IMR-90 (cell line): ENCODE data around the gene AMOTL2. TPM values are rescaled to one million over a fixed set of nuclear protein-coding genes. Genes with fewer than 3 reads are reported as not detected.

ENCODE experiments used
- ATAC-seq: fragments of 200-7000 bp; cut with Tn5 transposase; 2 replicates; pipeline ENCODE4 v1.9.1; 2020; ENCODE audit warnings: low read depth, mild to moderate bottlenecking, moderate library complexity
- BruUV-seq: library from RNA; stranded (reverse); fragments of 400-500 nt; replicated peaks from 2 replicates; lab custom pipeline; 2021; lab: Mats Ljungman, UMichigan
- CTCF ChIA-PET: fragments of 300-600 bp; formaldehyde crosslinking; extraction: SDS; loops from one replicate; lab custom pipeline; 2021; ENCODE audit warnings: antibody characterized with exemption; lab: Yijun Ruan, JAX
- POLR2A ChIA-PET: fragments of 300-600 bp; sonication (Branson Sonifier 250); formaldehyde crosslinking; loops from one replicate; lab custom pipeline; 2022; ENCODE audit warnings: antibody characterized with exemption; ENCODE audit not compliant: unreplicated experiment; lab: Charles Lee
- DNase-seq: peaks from one replicate; pipeline ENCODE4 v3.0.0; 2013
- H2AFZ ChIP-seq: replicated peaks from 2 replicates; pipeline ENCODE3; 2013; ENCODE audit warnings: low read length, mild to moderate bottlenecking; ENCODE audit not compliant: poor library complexity
- H2AK5ac ChIP-seq: 2 replicates; pipeline ENCODE4 v1.6.1; 2013; ENCODE audit warnings: low read depth, low read length, inconsistent platforms
- H2AK9ac ChIP-seq: replicated peaks from 2 replicates; pipeline ENCODE3; 2013; ENCODE audit warnings: mild to moderate bottlenecking, low read depth, low read length, moderate library complexity; ENCODE audit not compliant: poor library complexity
- H2BK120ac ChIP-seq: 2 replicates; pipeline ENCODE4 v1.6.1; 2013; ENCODE audit warnings: low read depth, low read length, inconsistent platforms
- H2BK15ac ChIP-seq: 3 replicates; pipeline ENCODE4 v1.6.1; 2013; ENCODE audit warnings: low read depth, low read length, inconsistent platforms
- H2BK20ac ChIP-seq: 2 replicates; pipeline ENCODE4 v1.6.1; 2013; ENCODE audit warnings: low read depth, mild to moderate bottlenecking, inconsistent platforms, low read length, moderate library complexity
- H2BK5ac ChIP-seq: 2 replicates; pipeline ENCODE4 v1.6.1; 2013; ENCODE audit warnings: mild to moderate bottlenecking, low read depth, low read length, inconsistent platforms; ENCODE audit not compliant: poor library complexity, severe bottlenecking
- H3K14ac ChIP-seq: replicated peaks from 2 replicates; pipeline ENCODE4 v1.6.1; 2013; ENCODE audit warnings: low read depth, low read length, inconsistent platforms
- H3K18ac ChIP-seq: 2 replicates; pipeline ENCODE4 v1.6.1; 2013; ENCODE audit warnings: low read depth, low read length, control low read depth
- H3K23ac ChIP-seq: 2 replicates; pipeline ENCODE4 v1.6.1; 2013; ENCODE audit warnings: low read depth, low read length, inconsistent platforms
- H3K27ac ChIP-seq: 2 replicates; pipeline ENCODE4 v1.5.1; 2013; ENCODE audit warnings: mild to moderate bottlenecking, control low read depth, low read length; ENCODE audit not compliant: insufficient read depth
- H3K27me3 ChIP-seq: 2 replicates; pipeline ENCODE4 v1.6.1; 2013; ENCODE audit warnings: low read length; ENCODE audit not compliant: control insufficient read depth, insufficient read depth
- H3K36me3 ChIP-seq: 2 replicates; pipeline ENCODE4 v1.6.1; 2013; ENCODE audit warnings: low read length, mixed read lengths; ENCODE audit not compliant: control insufficient read depth, insufficient read depth
- H3K4ac ChIP-seq: 2 replicates; pipeline ENCODE4 v1.6.1; 2013; ENCODE audit warnings: low read depth, low read length, inconsistent platforms
- H3K4me1 ChIP-seq: 2 replicates; pipeline ENCODE4 v1.6.1; 2013; ENCODE audit warnings: low read length, mixed read lengths; ENCODE audit not compliant: control insufficient read depth, insufficient read depth
- H3K4me2 ChIP-seq: 2 replicates; pipeline ENCODE4 v1.6.1; 2013; ENCODE audit warnings: low read depth, mild to moderate bottlenecking, control low read depth, low read length, moderate library complexity
- H3K4me3 ChIP-seq: 2 replicates; pipeline ENCODE4 v1.5.1; 2013; ENCODE audit warnings: low read depth, mild to moderate bottlenecking, control low read depth, low read length, moderate library complexity; ENCODE audit not compliant: insufficient read depth
- H3K56ac ChIP-seq: 2 replicates; pipeline ENCODE4 v1.6.1; 2013; ENCODE audit warnings: low read length, inconsistent platforms; ENCODE audit not compliant: insufficient read depth; ENCODE audit errors: extremely low read depth
- H3K79me1 ChIP-seq, 2 experiments: 2 replicates each; pipeline ENCODE4 v1.6.1; 2013; ENCODE audit warnings: low read length in 2 of 2, inconsistent platforms in 1 of 2, low read depth in 1 of 2
- H3K9ac ChIP-seq: 2 replicates; pipeline ENCODE4 v1.6.1; 2013; ENCODE audit warnings: low read depth, low read length, control low read depth
- H3K9me1 ChIP-seq: 2 replicates; pipeline ENCODE4 v1.6.1; 2013; ENCODE audit warnings: low read length, inconsistent platforms; ENCODE audit not compliant: insufficient read depth
- H3K9me3 ChIP-seq: 2 replicates; pipeline ENCODE4 v1.6.1; 2013; ENCODE audit warnings: low read length; ENCODE audit not compliant: control insufficient read depth, insufficient read depth
- H4K20me1 ChIP-seq: 2 replicates; pipeline ENCODE4 v1.6.1; 2013; ENCODE audit warnings: low read length, inconsistent platforms; ENCODE audit not compliant: insufficient read depth
- H4K5ac ChIP-seq: 2 replicates; pipeline ENCODE4 v1.6.1; 2013; ENCODE audit warnings: mild to moderate bottlenecking, low read depth, low read length, control low read depth
- H4K8ac ChIP-seq, 2 experiments: 2 replicates each; pipeline ENCODE4 v1.6.1; 2013; ENCODE audit warnings: low read depth in 2 of 2, low read length in 2 of 2, control low read depth in 1 of 2, inconsistent platforms in 1 of 2
- H4K91ac ChIP-seq: 2 replicates; pipeline ENCODE4 v1.6.1; 2013; ENCODE audit warnings: low read depth, low read length, inconsistent platforms; ENCODE audit not compliant: insufficient read depth
- CEBPB ChIP-seq: IDR thresholded peaks from 2 replicates; pipeline ENCODE4 v1.6.1; 2012; ENCODE audit warnings: low read depth, low read length, improper control_type of control experiment
- MAFK ChIP-seq: IDR thresholded peaks from 2 replicates; pipeline ENCODE4 v1.6.1; 2012; ENCODE audit warnings: low read depth, low read length, improper control_type of control experiment
- WGBS, 2 experiments: methylation state at CpG; one replicate each; pipeline versions ENCODE4 v1.1.5 to v1.1.7; 2013; ENCODE audit warnings: missing lambda C conversion rate in 2 of 2; ENCODE audit not compliant: insufficient read length in 1 of 2; ENCODE audit errors: extremely low coverage in 2 of 2; 5-methylcytosine and 5-hydroxymethylcytosine counted together
- dilution Hi-C: fragments of 300-500 bp; cut with HindIII; formaldehyde crosslinking; loops from one replicate; pipeline ENCODE4 v1.14.3; 2018; ENCODE audit warnings: low sequenced_read_pairs; ENCODE audit not compliant: unreplicated experiment
- in situ Hi-C: fragments of 300-500 bp; cut with MboI; formaldehyde crosslinking; loops from 3 replicates; pipeline ENCODE4 v1.14.3; 2019; ENCODE audit warnings: low sequenced_read_pairs, inconsistent platforms, mixed read lengths
- intact Hi-C: fragments of 100-400 bp; cut with micrococcal nuclease; formaldehyde crosslinking; loops from 2 replicates; pipeline ENCODE4 v1.10.0; 2022
- polyA plus RNA-seq, 3 experiments: library from polyadenylated mRNA; depleted of rRNA; stranded (reverse); fragments of >200 nt; gene quantifications; 2 replicates each; pipeline ENCODE4 v1.2.3, GENCODE V29; 2012; ENCODE audit warnings: low replicate concordance in 1 of 3
- total RNA-seq: library from RNA; depleted of rRNA; stranded (reverse); fragments of >200 nt; gene quantifications from 2 replicates; pipeline ENCODE4 v1.2.3, GENCODE V29; 2012

The AMOTL2 gene
- total and polyA plus RNA-seq, 2 of the 4 experiments (the other 2 are of a cell fraction) = 162 to 176 TPM

GRCh38 chr3:134325061-134325705 is 49.1 kb downstream of the AMOTL2 start:
- intact Hi-C loops = no loop called here
- Histone ChIP-seq H3K9me1 (peaks cover 33% of the 10 kb centered on the region), H2BK15ac (peak overlapping the region; percentile 82; the same call in 2 of the 3 replicates), H3K4ac (peak overlapping the region; percentile 96), H3K4me1 (peaks cover 38% of the 10 kb centered on the region), H2BK20ac (peak overlapping the region; percentile 95), H3K9ac (no peak overlapping the region), H3K14ac (peak overlapping the region; percentile 89), H3K4me2 (no peak overlapping the region), H4K5ac (peak overlapping the region; percentile 69), H3K27ac (peak overlapping the region; percentile 89), H4K20me1 (no peaks in the 10 kb centered on the region), H2AK5ac (peak overlapping the region; percentile 82; the same call in 1 of the 2 replicates), H3K79me1 (peaks cover 0 to 26% of the 10 kb centered on the region in 2 experiments; a peak in 2 of 4 replicates), H2BK120ac (peak overlapping the region; percentile 99), H4K91ac (peak overlapping the region; percentile 95), H3K4me3 (no peak overlapping the region), H3K56ac (0 out of 2 replicates have a peak overlapping the region, but pooled peaks have one; percentile 56), H2AK9ac (peak overlapping the region; percentile 47), H3K36me3 (no peaks in the 10 kb centered on the region), H4K8ac (peak overlapping the region; percentile 87 to 93; a peak in 3 of 4 replicates), H3K27me3 (no peaks in the 10 kb centered on the region), H2BK5ac (peak overlapping the region; percentile 78), H2AFZ (peak overlapping the region; percentile 57), H3K18ac (peak overlapping the region; percentile 89), H3K9me3 (no peaks in the 10 kb centered on the region), H3K23ac (peak overlapping the region; percentile 84)
- CTCF ChIA-PET = no interaction called here
- TF ChIP-seq CEBPB (0 out of 2 replicates have a peak, but pooled peaks have one; percentile 1), MAFK (no peak)
- ATAC-seq (no peak), DNase-seq (no peak)
- in situ Hi-C loops = no loop called here
- WGBS, 2 experiments = no CpG with 5 or more reads among the region's 1 CpG
- POLR2A ChIA-PET = no interaction called here
- BruUV-seq = no TSS peak
- dilution Hi-C loops = no loop called here
